ENCODE measurements around the gene TRABD2B. TPM values are rescaled to one million over a fixed set of nuclear protein-coding genes. Genes with fewer than 3 reads are reported as not detected.

The TRABD2B gene
- total RNA-seq, 1 donor from 2014 or later, result not detected

DNA sequence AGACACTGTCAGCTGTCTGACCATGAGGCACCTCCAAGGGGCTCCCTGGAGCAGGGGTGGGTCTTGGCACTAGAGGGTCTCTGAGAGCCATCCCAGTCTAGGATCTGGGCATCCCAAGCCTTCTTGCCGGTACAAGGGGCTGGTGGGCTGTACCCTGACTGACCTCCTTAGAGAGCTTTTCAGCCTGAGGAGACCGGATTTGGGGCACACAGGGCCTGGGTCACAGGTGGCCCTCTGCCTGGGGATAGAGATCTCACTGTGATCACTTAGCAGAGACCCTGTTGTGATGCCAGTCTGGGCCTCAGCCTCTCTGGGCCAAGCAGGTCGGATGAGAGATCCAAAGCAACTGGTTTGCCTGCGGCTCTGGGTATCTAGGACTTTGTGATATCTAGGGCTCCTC is 227.2 kb downstream of the TRABD2B start:
- Mint-ChIP-seq H3K27me3 (ENCODE audit: unreplicated experiment) (peaks cover 7% of the 10 kb centered on the region), H3K36me3 (ENCODE audit: unreplicated experiment) (no peaks in the 10 kb centered on the region), H3K4me3 (ENCODE audit: unreplicated experiment) (no peak overlapping the region), H3K9me3 (ENCODE audit: unreplicated experiment) (no peaks in the 10 kb centered on the region), H3K4me1 (ENCODE audit: unreplicated experiment) (no peaks in the 10 kb centered on the region), H3K27ac (ENCODE audit: unreplicated experiment) (no peak overlapping the region)
- DNase-seq (ENCODE audit: extremely low spot score, unreplicated experiment), result no peak
- TF ChIP-seq, protein P1, sequence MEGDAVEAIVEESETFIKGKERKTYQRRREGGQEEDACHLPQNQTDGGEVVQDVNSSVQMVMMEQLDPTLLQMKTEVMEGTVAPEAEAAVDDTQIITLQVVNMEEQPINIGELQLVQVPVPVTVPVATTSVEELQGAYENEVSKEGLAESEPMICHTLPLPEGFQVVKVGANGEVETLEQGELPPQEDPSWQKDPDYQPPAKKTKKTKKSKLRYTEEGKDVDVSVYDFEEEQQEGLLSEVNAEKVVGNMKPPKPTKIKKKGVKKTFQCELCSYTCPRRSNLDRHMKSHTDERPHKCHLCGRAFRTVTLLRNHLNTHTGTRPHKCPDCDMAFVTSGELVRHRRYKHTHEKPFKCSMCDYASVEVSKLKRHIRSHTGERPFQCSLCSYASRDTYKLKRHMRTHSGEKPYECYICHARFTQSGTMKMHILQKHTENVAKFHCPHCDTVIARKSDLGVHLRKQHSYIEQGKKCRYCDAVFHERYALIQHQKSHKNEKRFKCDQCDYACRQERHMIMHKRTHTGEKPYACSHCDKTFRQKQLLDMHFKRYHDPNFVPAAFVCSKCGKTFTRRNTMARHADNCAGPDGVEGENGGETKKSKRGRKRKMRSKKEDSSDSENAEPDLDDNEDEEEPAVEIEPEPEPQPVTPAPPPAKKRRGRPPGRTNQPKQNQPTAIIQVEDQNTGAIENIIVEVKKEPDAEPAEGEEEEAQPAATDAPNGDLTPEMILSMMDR (IDR thresholded peaks at IDR 0.05), result no peak

DNA sequence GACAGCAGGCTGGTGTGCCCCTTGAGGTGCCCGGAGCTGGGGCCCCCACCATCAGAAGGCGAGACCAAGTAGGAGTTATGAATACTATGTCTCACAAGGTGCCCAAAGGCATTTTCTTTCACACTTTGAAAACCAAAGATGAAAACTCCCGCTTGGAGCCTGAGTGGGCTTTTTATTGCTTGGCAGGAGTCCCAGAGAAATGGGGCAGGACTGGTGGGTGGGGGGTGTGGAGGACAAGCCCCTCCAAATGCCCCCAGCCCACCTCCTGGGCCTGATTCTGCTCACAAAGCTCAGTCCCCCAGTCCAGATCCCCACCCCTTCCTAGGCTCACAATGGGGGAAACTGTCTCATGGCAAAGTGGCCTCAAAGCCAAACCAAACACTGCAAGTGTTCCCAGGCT is 227.9 kb downstream of the TRABD2B start:
- TF ChIP-seq, protein P1 (IDR thresholded peaks at IDR 0.05), result no peak
- no peaks in the 10 kb centered on the region for H3K4me1 Mint-ChIP-seq (ENCODE audit: unreplicated experiment)
- no peaks in the 10 kb centered on the region for H3K36me3 Mint-ChIP-seq (ENCODE audit: unreplicated experiment)
- no peaks in the 10 kb centered on the region for H3K9me3 Mint-ChIP-seq (ENCODE audit: unreplicated experiment)
- peaks cover 7% of the 10 kb centered on the region for H3K27me3 Mint-ChIP-seq (ENCODE audit: unreplicated experiment)
- DNase-seq (ENCODE audit: extremely low spot score, unreplicated experiment), result no peak
- no peak overlapping the region for H3K27ac Mint-ChIP-seq (ENCODE audit: unreplicated experiment)
- H3K4me3 Mint-ChIP-seq (ENCODE audit: unreplicated experiment), result no peak overlapping the region

DNA sequence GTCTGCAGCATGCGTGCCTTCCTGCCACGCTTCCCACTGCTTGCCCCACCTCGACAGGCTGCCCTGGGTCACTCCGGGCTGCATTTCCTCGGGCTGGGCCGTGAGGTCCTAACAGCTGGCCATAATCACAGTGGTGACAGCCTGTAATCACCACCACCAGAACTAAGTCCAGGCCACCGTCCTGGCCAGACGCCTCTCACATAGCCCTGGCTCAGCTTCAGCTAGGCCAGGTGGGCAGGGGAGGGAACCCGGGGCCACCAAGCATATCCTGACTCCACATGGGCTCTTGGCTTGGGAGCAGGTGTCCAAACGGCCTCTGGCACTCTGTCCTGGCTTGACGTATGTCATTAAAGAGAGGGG is 229.5 kb downstream of the TRABD2B start:
- no peak for DNase-seq (ENCODE audit: extremely low spot score, unreplicated experiment)
- peaks cover 7% of the 10 kb centered on the region for H3K27me3 Mint-ChIP-seq (ENCODE audit: unreplicated experiment)
- TF ChIP-seq, protein P1 (IDR thresholded peaks at IDR 0.05), result no peak
- H3K27ac Mint-ChIP-seq (ENCODE audit: unreplicated experiment), result no peak overlapping the region
- H3K4me3 Mint-ChIP-seq (ENCODE audit: unreplicated experiment), result no peak overlapping the region
- no peaks in the 10 kb centered on the region for H3K4me1 Mint-ChIP-seq (ENCODE audit: unreplicated experiment)
- no peaks in the 10 kb centered on the region for H3K9me3 Mint-ChIP-seq (ENCODE audit: unreplicated experiment)
- H3K36me3 Mint-ChIP-seq (ENCODE audit: unreplicated experiment), result no peaks in the 10 kb centered on the region

DNA sequence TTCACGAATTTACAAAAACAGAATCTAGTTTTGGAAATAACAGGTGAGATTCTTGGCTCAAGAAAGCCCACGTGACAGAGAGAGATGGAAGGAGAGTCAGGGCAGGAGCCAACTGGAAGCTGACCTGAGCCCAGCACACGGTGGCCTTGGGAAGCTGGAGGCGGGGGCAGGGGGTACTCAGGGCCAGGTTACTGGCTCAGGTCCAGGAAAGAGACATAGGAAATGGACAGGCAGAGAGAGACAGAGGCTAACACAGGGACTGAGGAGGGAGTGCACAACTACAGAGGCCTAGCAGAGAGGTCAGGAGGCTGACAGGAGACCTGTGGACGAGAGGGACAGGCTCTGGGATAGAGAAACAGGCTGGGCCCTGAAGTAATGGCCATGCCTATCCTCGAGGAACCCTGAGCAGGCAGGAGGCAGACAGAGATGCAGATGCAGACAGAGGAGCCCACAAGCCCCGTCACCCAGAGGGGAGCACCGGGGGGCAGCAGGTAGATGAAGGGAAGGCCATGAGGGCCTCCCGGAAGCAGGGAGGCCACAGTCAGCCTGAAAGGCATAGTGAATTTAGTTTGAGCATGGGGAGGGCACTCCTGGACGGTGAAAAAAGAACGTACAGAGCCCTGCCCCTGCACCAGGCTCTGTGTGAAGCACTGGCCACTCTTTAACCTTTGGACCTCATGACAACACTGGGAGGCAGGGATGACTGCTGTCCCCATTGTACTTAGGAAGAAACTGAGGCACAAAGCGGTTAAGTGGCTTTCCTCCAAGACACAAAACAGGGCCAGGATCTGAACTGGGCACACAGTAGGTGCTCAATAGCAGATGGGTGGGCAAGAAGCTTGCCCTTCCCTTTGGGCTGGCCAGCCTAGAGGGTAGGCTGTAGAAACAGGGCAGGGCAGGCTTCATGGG is 230.1 kb downstream of the TRABD2B start:
- TF ChIP-seq, protein P1 (IDR thresholded peaks at IDR 0.05), result no peak
- H3K27ac Mint-ChIP-seq (ENCODE audit: unreplicated experiment), result no peak overlapping the region
- H3K36me3 Mint-ChIP-seq (ENCODE audit: unreplicated experiment), result no peaks in the 10 kb centered on the region

DNA sequence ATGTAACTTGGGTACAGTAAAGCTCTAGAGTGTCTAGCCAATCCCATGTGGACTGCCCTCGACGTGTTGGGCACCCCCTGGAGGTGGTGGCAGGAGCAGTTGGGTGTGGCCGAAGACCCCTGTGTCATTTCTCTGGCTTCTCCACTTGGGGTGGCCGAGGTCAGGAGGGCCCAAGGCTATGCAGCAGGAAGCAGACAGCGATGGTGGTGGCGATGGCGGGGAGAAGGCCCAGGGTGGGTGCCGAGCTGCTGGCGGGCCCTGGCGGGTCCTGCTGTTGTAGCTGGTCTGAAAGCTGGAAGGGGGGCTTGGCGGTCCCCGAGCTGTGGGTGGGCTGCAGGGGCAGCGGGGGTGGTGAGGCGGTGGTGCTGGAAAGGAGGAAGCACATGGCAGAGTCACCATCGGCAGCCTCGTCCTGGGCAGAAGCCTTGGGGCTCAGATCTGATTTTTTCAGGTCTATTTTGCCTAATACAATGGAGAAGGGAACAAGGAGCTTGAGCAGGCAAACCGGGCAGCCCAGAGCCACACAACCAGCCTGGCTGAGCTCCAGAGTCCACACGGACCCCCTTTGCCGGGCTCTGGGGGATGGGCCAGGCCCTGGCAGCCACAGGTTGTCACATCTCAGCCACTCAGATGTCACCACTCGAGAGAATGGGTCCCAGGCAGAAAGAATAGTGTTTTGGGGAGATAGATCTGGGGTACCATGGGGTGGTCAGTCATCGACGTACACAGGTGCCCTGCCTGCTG is 231.3 kb downstream of the TRABD2B start:
- no peak for DNase-seq (ENCODE audit: extremely low spot score, unreplicated experiment)
- no peak overlapping the region for H3K27ac Mint-ChIP-seq (ENCODE audit: unreplicated experiment)

More for the DNA sequence above, 230.1 kb downstream of the TRABD2B start:
- Mint-ChIP-seq H3K27me3 (ENCODE audit: unreplicated experiment) (peaks cover 14% of the 10 kb centered on the region), H3K9me3 (ENCODE audit: unreplicated experiment) (no peaks in the 10 kb centered on the region), H3K4me1 (ENCODE audit: unreplicated experiment) (no peaks in the 10 kb centered on the region), H3K4me3 (ENCODE audit: unreplicated experiment) (no peak overlapping the region)
- DNase-seq (ENCODE audit: extremely low spot score, unreplicated experiment), result no peak

More for the DNA sequence above, 231.3 kb downstream of the TRABD2B start:
- Mint-ChIP-seq H3K4me3 (ENCODE audit: unreplicated experiment) (no peak overlapping the region), H3K4me1 (ENCODE audit: unreplicated experiment) (no peaks in the 10 kb centered on the region), H3K27me3 (ENCODE audit: unreplicated experiment) (peaks cover 20% of the 10 kb centered on the region), H3K9me3 (ENCODE audit: unreplicated experiment) (no peaks in the 10 kb centered on the region), H3K36me3 (ENCODE audit: unreplicated experiment) (no peaks in the 10 kb centered on the region)
- TF ChIP-seq, protein P1 (IDR thresholded peaks at IDR 0.05), result no peak

Data from osteocyte (in vitro differentiated cells).